ENCODE results near the gene RELA.

The RELA gene

GRCh38 chr11:65617990-65618751 is 44.5 kb downstream of the RELA start:
- in situ Hi-C loops (cut with HindIII; ENCODE audit: low sequenced_read_pairs), result no loop called here
- no peak overlapping the region for H3K4me3 ChIP-seq (ENCODE audit: low read depth, low read length)
- DNase-seq (ENCODE audit: low read depth), result no peak
- no peak for TF ChIP-seq CTCF (IDR thresholded peaks at IDR 0.05; ENCODE audit: low read depth, low read length, missing control alignments)

GRCh38 chr11:65617136-65617850 is 45.4 kb downstream of the RELA start:
- in situ Hi-C loops (cut with HindIII; ENCODE audit: low sequenced_read_pairs), result no loop called here
- no peak for TF ChIP-seq CTCF (IDR thresholded peaks at IDR 0.05; ENCODE audit: low read depth, low read length, missing control alignments)
- H3K4me3 ChIP-seq (ENCODE audit: low read depth, low read length), result peak overlapping the region; percentile 74
- DNase-seq (ENCODE audit: low read depth), result no peak

- TF ChIP-seq CTCF (IDR thresholded peaks at IDR 0.05; ENCODE audit: low read depth, low read length, missing control alignments), result no peak
- DNase-seq (ENCODE audit: low read depth), result no peak
- in situ Hi-C loops (cut with HindIII; ENCODE audit: low sequenced_read_pairs), result no loop called here
- peak overlapping the region; percentile 74 for H3K4me3 ChIP-seq (ENCODE audit: low read depth, low read length)
Observed at GRCh38 chr11:65616575-65617001, 46.1 kb downstream of the RELA start.

- DNase-seq (ENCODE audit: low read depth), result no peak
- no peak for TF ChIP-seq CTCF (IDR thresholded peaks at IDR 0.05; ENCODE audit: low read depth, low read length, missing control alignments)
- H3K4me3 ChIP-seq (ENCODE audit: low read depth, low read length), result peak overlapping the region; percentile 74
- in situ Hi-C loops (cut with HindIII; ENCODE audit: low sequenced_read_pairs), result no loop called here
Observed at GRCh38 chr11:65615950-65616574, 46.7 kb downstream of the RELA start.

GRCh38 chr11:65615229-65615949 is 47.3 kb downstream of the RELA start, which contains the start of gene PCNX3:
Gene PCNX3 (plus strand): TSS chr11:65615776. CDS start chr11:65616312, 536 bp downstream.
- in situ Hi-C loops (cut with HindIII; ENCODE audit: low sequenced_read_pairs), result no loop called here
- H3K4me3 ChIP-seq (ENCODE audit: low read depth, low read length), result peak within 1 kb of the TSS; percentile 87
- peak; percentile 100 for DNase-seq (ENCODE audit: low read depth)
- TF ChIP-seq CTCF (IDR thresholded peaks at IDR 0.05; ENCODE audit: low read depth, low read length, missing control alignments), result no peak

Data from astrocyte of the cerebellum (primary cell).